Neural cell (in vitro differentiated cells): Measurements from ENCODE around the gene SGO2.

ENCODE experiments used
- EP300 ChIP-seq: fragments of 450-650 bp; conservative IDR thresholded peaks from 2 replicates; pipeline ENCODE4 v1.6.1; 2014; ENCODE audit warnings: antibody characterized with exemption, mild to moderate bottlenecking, moderate library complexity; ENCODE audit not compliant: poor library complexity, severe bottlenecking
- EZH2 ChIP-seq: fragments of 200-600, 300-800 bp; shearing (Covaris generic), sonication (generic); IDR thresholded peaks from 2 replicates; pipeline ENCODE4 v1.6.1; 2014; ENCODE audit warnings: antibody characterized with exemption, low read length, borderline replicate concordance, mild to moderate bottlenecking; ENCODE audit not compliant: insufficient read depth, poor library complexity, severe bottlenecking
- MXI1 ChIP-seq: fragments of 450-650 bp; conservative IDR thresholded peaks from 2 replicates; pipeline ENCODE4 v1.6.1; 2014; ENCODE audit warnings: antibody characterized with exemption, mild to moderate bottlenecking; ENCODE audit not compliant: poor library complexity, severe bottlenecking
- POLR2AphosphoS5 ChIP-seq: IDR thresholded peaks from 2 replicates; pipeline ENCODE4 v1.6.1; 2012
- RAD21 ChIP-seq: fragments of 450-650 bp; conservative IDR thresholded peaks from 2 replicates; pipeline ENCODE4 v1.6.1; 2014; ENCODE audit warnings: antibody characterized with exemption, mild to moderate bottlenecking, moderate library complexity
- SMC3 ChIP-seq: fragments of 450-650 bp; conservative IDR thresholded peaks from 2 replicates; pipeline ENCODE4 v1.6.1; 2014; ENCODE audit warnings: antibody characterized with exemption, mild to moderate bottlenecking, moderate library complexity; ENCODE audit not compliant: poor library complexity
- TAF1 ChIP-seq: IDR thresholded peaks from 2 replicates; pipeline ENCODE4 v1.6.1; 2012; ENCODE audit warnings: low read depth
- TF ChIP-seq, protein P1 (sequence below): fragments of 450-650 bp; IDR thresholded peaks from 2 replicates; pipeline ENCODE4 v1.5.1; 2014; ENCODE audit warnings: antibody characterized with exemption, mild to moderate bottlenecking, moderate library complexity; ENCODE audit not compliant: poor library complexity, severe bottlenecking
- TF ChIP-seq, protein P2 (sequence below): IDR thresholded peaks from 2 replicates; pipeline ENCODE4 v1.6.1; 2012; ENCODE audit warnings: borderline replicate concordance

DNA sequence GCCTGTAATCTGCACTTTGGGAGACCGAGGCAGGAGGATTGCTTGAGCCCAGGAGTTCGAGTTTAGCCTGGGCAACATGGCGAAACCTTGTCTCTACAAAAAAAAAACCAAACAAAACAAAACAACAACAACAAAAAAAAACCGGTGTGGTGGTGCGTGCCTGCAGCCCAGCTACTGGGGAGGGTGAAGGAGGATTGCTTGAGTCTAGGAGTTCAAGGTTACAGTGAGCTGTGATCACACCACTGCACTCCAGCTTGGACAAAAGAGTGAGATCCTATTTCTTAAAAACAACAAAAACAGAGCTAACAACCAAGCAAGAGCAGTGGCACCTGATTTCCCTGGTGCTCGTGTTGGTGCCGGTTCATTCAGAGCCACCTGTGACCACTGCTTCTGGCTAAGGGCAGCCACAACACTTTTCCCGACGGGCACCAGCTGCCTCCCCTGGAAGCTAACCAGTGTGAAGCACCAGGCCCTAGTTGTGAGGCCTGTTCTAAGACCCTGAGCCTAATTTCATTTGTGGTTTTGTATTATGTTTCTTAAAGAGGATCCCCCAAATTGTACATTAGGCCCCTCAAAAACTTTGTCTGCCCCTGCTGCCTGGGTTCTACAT lies 61.1 kb downstream of the SGO2 start:
- TF ChIP-seq, protein P1, sequence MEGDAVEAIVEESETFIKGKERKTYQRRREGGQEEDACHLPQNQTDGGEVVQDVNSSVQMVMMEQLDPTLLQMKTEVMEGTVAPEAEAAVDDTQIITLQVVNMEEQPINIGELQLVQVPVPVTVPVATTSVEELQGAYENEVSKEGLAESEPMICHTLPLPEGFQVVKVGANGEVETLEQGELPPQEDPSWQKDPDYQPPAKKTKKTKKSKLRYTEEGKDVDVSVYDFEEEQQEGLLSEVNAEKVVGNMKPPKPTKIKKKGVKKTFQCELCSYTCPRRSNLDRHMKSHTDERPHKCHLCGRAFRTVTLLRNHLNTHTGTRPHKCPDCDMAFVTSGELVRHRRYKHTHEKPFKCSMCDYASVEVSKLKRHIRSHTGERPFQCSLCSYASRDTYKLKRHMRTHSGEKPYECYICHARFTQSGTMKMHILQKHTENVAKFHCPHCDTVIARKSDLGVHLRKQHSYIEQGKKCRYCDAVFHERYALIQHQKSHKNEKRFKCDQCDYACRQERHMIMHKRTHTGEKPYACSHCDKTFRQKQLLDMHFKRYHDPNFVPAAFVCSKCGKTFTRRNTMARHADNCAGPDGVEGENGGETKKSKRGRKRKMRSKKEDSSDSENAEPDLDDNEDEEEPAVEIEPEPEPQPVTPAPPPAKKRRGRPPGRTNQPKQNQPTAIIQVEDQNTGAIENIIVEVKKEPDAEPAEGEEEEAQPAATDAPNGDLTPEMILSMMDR: no peak
- TF ChIP-seq EZH2 (no peak), MXI1 (no peak), TAF1 (no peak), EP300 (no peak), POLR2AphosphoS5 (no peak), RAD21 (no peak), SMC3 (no peak)
- TF ChIP-seq, protein P2, sequence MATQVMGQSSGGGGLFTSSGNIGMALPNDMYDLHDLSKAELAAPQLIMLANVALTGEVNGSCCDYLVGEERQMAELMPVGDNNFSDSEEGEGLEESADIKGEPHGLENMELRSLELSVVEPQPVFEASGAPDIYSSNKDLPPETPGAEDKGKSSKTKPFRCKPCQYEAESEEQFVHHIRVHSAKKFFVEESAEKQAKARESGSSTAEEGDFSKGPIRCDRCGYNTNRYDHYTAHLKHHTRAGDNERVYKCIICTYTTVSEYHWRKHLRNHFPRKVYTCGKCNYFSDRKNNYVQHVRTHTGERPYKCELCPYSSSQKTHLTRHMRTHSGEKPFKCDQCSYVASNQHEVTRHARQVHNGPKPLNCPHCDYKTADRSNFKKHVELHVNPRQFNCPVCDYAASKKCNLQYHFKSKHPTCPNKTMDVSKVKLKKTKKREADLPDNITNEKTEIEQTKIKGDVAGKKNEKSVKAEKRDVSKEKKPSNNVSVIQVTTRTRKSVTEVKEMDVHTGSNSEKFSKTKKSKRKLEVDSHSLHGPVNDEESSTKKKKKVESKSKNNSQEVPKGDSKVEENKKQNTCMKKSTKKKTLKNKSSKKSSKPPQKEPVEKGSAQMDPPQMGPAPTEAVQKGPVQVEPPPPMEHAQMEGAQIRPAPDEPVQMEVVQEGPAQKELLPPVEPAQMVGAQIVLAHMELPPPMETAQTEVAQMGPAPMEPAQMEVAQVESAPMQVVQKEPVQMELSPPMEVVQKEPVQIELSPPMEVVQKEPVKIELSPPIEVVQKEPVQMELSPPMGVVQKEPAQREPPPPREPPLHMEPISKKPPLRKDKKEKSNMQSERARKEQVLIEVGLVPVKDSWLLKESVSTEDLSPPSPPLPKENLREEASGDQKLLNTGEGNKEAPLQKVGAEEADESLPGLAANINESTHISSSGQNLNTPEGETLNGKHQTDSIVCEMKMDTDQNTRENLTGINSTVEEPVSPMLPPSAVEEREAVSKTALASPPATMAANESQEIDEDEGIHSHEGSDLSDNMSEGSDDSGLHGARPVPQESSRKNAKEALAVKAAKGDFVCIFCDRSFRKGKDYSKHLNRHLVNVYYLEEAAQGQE: no peak
